NCI-H1092 (cell line): ENCODE measurements around the gene NGRN.
"Not testable (repeated sequence)": the region's sequence is repeated elsewhere in the genome, so short reads cannot be mapped to it uniquely, and the experiment has no call there.

Source experiments
- DNase-seq: peaks from one replicate; lab custom pipeline; 2025; lab: John Stamatoyannopoulos, UW

Gene NGRN

DNA sequence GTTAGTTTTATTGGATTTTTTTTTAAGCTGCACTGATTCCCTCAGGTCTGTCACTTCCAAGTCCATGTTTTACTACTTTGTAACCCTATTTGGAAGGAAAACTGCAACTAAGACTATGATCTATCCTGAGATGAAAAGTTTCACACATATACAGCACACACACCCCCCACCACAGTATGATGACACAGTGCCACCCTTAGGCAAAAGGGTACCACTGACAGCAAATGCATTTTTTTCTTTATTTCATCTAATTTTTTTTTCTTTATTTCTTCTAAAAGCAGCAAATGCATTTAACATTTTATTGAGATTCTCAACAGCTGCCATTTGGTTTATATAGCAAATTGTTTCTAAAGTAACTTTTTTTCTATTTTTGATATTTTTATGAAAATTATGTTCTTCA lies 21.2 kb downstream of the NGRN start:
- DNase-seq, result no peak

DNA sequence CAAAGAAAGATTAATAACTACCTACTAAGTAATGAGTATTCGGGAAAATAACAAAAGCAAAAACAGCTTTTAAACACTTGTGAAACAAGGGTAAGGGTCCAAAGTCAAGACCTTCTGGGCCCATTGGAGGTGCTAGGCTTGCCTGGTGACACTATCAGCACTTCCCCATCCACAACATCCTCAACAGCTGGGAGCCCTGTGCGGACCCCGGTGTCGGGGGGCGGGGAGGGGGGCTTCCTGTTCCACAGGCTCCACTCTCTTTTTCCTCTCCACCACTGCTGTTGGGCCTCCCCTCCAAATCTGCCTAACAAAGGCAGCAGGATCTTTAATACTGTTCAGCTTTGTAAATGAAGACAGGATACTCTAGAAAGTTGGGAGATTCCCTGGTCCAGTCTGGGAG lies 21.6 kb downstream of the NGRN start:
- DNase-seq, result no peak

DNA sequence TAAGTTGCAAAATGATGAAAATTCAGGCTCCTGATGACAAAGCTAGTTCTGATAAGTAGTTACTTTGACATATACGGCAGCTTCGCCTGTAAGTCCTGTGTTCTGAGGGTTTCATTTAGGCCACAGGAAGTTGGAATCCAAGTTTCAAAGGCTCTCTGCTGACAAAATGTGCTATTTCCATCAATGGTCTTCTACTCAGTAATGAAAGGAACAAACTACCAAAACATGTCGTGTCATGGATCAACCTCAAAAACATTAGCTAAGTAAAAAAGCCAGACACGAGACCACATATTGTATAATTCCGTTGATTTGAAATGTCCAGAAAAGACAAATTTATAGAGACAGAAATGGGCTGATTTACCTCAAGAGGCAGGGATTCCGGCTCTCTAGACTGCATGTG lies 22.5 kb downstream of the NGRN start:
- DNase-seq, result no peak

DNA sequence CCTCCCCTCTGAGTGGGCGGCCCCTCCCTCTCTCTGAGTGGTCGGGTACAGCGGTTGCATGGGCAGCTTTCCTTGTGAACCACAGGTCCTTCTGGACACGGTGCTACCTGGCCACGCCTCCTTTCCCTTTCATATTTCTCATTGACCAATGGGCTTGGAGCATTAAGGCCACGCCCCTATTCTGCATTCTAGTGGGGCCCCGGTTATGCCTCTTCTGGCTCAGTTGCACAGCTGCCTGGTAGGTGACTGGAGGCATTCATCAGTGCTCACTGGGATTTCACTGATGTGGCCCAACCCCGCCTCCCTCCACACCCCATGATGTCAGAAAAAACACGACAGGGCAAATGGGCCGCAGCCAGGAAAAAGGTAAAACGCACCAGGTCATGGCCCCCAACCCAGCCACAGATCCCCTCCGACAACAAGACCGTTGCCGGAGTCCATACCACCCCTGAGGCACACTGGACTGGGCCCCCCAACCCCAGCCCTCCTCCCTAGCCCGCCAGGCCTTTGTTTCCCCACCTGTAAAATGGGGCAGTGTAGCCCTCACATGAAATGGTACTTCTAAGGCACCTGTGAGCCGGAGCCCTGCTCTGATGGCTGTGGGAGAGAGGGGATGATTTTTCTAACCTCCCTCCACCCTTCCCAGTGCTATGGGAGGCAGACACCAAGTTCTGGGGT lies 26.3 kb downstream of the NGRN start:
- no peak for DNase-seq

DNA sequence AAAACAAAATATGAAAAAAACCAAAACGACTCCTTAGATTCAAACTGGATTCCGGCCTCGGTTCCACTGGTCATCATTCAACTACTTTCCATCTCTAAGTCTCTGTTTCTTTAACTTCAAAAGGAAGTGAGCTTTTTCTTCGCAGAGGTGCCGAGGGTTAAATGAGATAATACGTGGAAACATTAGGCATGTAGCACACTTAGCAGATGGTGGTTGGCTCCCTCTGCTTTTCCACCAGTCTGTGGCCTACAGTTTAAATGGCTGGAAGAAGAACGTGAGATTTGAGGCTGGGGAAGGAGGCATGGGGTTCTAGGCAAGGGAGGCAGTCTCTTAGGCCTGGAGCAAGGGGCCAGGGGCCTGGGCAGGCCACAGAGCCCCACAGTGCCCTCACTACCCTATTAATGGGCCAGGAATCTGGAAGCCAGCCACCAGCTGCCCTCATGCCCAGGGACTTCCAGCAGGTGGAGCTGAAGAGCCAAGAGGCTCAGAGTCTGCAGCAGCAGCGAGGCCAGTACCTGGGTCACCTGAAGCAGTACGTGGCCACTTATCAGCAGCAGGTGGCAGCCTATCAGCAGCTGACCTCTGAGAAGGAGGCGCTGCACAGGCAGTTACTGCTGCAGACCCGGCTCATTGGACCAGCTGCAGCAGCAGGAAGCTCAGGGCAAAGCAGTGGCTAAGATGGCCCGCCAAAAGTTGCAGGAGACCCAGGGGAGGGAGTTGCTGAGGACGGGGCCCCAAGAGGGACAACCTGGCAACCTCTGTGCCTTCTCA lies 27.8 kb downstream of the NGRN start:
- peak; percentile 49 for DNase-seq

DNA sequence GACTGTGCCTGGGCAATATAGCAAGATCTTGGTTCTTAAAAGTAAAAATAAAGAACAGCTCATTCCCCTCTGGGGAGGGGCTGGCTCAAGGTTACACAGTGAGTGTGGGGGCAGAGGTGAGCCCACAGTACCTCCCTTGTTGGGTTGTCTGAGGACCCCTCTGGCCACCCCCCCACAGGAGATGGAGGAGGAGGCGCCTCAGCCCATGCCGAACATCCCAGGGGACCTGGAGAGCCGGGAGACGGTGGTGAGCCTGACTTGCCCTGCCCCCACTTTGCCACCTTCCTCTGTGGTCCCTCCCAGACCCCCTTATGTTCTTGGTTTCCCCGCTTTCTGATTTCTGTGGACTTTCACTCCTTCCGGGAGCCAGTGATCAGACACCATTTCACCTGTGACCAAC lies 28.7 kb downstream of the NGRN start:
- no peak for DNase-seq

DNA sequence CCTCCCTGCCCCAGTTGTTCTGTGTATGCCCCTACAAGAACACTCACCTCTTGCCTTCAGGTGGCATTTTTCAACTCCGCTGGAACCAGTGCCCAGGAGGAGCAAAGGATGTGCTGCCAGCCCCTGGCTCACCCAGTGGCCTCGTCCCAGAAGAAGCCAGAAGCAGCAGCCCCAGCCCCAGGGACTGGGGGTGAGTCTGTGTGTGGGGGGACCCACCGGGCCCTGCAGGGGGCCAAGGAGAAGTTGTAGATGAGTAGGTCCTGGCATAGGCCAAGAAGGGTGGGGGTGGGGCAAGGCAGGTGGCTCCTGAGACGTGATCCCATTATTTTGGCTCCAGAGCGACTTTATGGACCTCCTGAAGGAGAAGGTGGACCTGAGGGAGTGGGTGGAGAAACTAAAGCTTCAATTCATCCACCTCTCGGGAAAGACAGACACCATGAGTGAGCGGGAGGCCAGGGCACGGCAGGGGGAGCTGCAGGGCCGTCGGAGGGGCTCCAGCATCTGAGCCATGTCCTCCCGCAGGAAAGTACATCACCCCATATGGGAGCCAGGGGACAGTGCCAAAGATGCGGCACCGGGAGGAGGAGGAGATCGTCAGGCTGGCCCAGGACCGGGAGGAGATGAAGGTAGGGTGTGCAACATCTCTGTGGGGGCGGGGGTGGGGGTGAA lies 29.3 kb downstream of the NGRN start:
- DNase-seq, result peak; percentile 24

DNA sequence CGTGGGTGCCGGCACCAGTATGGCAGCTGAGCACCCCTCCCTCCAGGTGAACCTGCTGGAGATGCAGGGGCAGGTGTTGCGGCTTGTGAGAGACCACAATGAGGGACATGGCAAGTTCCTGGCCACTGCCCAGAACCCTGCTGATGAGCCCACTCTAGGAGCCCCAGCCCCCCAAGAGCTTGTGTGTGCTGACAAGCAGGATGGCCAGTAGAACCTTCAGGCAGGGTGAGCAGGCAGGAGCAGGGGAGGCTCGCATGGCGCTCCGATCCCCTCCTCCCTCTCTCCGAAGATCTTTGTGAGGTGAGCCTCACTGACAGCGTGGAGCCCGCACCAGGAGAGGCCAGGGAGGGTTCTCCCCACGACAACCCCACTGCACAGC lies 29.8 kb downstream of the NGRN start:
- DNase-seq, result peak; percentile 24

DNA sequence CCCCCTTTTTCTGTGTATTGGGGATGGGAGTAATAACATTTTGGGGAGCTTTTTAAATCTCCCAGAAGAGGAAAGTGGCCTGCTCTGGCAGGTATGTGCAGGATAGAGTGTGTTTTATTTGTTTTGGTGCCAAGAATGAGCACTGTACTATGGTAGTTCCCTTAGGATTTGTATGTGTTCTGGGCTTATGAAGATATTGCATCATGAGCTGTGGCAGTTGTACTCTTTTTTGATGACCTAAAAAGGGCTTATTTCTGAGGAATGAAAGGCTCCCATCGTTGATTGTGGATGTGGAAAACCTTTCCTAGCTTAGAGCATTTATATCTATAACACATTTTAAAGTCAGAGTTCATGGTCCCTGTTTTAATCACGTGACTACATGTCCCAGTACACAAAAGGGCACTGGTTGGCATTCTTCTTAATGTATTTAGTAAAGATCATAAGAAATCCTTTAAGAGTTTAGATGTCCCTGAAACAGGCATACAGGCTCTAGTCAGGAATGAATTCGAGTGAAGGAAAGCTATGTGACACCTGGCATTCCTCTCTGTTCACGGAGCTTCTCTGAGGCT lies 30.9 kb downstream of the NGRN start:
- DNase-seq, result not testable (repeated sequence)

DNA sequence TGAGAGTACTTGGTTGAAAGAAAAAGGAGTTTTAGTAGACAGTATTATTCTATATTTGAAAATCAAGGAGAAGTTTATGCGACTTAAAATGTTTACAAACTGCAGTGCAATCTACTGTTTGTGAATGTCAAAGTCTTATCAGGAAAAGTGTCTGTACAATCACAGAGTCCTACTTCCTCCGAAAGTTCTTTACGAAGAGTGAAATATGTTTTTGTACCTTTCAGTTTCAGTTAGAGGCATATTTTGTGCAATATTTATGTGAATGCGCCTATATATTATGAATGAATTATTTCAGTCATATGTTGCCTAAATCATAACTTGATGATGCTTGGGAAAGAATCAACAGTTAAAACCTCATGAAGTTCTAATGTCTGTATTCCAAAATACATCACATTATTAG lies 31.5 kb downstream of the NGRN start:
- DNase-seq, result no peak

DNA sequence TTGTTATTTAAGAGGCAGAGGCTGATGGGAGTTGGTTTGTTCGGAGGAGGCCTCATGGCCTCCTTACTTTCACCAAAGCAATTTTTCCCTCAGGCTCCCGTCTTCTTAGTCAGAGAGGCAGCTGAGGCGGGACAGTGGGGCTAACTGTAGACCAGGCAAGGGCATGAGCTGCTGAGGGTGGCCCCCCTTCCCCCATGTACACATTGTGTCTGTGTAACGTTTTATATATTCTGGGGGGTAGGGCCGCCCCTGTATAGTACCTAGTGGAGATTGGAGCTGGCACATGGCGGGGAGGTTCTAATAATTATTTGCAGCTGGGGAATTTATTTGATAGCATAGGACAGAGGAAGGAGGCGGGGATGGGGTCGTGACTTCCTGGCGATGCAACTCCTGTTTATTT lies 35.1 kb downstream of the NGRN start:
- no peak for DNase-seq

DNA sequence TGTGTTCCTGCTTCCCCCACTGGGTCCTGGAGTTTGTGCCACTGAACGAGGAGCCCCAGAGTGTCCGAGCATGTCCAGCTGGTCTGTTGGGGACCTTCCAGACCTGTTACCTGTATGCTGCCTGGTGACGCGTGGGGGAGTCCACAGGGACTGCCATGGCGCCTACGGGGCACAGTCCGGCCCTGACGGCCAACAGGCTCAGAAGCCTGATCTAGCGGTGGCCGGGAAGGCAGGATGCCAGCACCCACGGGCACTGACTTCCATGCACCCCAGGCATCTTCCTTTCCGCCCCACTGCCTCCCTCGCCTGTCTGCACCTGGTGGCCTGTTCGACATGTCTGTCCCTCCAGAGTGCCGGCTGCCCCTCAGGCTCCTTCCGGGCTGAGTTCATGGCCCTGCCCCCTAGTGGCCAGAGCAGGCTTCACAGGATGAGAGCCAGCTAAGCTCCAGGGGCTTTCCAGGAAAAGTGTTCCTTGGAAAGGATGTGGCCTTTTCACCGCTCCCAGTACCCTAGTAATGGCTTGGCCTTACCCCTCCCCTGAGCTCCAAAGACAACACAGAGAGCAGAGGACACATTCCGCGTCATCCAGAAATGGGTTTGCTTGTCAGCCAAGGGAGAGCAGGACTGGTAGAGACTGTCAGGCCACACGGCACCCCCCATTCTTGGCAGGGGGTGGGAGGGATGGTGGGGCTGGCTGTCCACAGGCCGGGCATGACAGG lies 35.7 kb downstream of the NGRN start:
- no peak for DNase-seq

DNA sequence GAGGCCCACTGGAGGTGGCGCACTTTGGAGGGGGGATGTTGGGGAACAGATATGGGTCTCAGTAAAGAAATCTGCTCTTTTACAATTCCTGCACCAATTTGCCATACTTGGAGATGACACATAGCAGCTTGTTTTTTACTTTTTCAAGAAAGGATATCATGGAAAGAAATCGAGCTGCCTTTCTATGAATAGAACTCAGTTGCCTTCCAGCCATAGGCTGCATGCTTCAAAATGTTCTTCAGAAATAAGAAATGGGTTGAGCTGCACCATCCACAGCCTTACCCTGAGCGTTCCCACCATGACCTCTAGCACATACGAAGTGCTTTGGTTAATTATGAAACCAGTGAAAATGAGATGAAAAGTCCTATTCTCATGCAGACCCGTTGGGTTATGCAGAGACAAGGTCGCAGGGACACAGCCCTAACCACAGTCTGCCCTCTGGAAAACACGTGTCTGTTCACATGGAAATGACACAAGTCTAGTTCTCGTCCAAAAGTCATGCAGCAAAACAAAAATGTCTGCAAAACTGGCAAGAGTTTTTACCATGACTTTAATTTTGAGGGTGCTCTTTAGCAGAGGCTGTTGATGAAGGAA lies 36.3 kb downstream of the NGRN start:
- DNase-seq, result no peak

DNA sequence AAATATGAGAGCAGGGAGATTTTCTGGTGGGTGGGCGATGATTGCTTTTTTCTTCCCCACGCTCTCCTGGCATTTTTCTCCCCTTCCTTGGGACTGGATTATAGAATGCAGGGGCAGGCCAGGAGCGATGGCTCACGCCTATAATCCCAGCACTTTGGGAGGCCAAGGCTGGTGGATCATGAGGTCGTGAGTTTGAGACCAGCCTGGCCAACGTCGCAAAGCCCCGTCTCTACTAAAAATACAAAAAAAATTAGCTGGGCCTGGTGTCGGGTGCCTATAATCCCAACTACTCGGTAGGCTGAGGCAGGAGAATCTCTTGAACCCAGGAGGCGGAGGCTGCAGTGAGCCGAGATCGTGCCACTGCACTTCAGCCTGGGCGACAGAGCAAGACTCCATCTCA lies 39.9 kb downstream of the NGRN start:
- not testable (repeated sequence) for DNase-seq

DNA sequence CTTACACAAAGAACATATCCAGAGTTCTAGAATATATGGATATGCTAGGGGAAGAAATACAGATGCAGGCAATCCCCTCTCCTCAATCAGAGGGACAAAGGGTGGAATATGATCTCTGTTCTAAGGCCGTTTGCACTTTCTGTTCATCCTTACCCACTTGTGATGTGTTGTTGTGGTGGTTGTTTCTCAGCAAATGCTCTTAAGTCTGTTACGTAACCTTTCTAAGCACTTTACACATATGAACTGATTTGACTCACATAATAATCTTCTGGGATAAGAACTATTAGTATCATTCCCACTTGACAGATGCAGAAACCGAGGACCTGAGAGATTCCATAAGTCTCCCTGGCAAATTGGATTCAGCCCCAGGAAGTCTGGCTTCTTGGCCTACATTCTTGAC lies 40.5 kb downstream of the NGRN start:
- no peak for DNase-seq

DNA sequence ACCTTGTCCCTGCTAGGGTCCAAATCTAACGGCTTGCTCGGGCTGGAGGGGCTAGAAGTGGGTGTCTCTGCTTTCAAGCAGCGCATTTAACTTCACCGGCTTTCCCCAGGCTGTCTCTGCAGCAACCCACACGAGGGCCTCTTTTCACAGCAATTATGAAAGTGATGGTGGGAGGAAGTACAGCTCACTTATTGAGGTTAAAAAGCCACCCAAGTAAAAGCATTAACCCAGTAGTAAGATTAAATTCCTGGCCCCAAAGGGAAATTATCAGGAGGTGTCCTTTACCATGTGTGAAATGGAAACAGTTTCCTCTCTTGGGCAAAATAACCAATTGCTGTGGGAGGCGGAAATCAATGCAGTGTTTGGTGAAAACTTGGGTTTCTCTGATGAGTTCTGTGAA lies 41.1 kb downstream of the NGRN start:
- DNase-seq, result no peak

DNA sequence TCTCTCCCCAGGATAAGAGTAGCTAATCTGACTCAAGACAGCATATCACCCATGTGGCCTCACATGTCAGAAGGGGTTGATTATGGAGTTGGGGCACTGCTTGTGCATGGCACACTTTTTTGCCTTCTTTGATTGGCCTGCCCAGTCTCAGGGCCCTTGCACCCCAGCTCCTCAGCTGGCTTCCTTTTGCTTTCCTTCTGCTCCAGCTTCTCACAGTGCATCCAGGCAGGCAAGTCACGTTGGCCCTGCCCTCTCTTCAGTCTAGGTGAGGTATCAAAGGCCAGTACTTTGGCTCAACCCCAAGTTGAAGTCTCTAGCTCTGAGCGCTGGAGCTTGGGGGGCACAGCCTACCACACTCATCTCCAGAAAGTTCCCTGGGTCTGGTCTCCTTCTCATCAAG lies 42.2 kb downstream of the NGRN start:
- no peak for DNase-seq

DNA sequence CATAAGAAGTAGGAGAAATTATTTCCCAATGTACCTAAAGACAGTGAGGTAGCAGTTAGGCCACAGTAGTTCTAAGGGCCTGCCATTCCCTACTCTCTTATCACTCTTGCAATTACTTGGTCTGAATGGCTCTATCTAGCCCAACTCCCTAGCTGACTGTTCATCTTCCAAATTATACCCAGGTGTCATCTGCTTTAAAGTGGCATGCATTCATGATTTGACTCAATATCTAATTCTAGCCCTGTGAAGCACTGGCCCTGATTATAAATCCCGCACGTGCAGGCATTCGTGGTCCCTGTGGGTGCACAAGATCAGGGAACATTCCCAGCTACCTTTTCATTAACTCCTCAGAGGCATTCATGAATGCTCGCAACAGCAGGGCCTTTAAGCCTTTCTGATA lies 43.5 kb downstream of the NGRN start:
- DNase-seq, result no peak

DNA sequence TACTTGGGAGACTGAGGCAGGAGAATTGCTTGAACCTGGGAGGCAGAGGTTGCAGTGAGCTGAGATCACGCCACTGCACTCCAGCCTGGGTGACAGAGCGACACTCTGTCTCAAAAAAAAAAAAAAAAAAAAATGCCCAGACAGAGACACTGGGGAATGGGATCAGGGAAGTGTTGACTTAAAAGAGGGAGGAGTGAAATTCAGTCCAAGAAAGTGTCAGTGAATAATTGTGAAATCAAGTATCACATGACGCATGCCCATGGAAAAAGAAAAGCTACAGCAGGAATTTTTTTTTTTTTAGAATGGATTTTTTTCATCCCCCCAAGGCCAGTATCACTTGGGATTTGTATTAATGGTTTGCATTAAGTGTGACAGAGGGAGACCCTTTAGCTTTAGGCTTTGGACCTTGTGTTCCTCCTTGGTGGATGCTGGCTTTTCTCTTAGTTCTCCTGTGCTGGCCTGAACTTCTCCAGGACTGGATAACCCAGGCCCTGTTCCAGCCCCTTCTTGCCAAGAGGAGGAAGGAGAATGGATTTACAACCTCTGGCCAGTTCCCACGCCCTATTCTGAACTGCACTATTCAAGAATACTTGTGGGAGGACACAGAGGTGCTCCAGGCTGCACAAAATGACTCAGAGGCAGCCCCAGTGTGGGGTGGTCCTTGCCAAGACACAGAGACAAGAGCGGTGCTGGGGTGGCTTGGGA lies 50.0 kb downstream of the NGRN start:
- no peak for DNase-seq

DNA sequence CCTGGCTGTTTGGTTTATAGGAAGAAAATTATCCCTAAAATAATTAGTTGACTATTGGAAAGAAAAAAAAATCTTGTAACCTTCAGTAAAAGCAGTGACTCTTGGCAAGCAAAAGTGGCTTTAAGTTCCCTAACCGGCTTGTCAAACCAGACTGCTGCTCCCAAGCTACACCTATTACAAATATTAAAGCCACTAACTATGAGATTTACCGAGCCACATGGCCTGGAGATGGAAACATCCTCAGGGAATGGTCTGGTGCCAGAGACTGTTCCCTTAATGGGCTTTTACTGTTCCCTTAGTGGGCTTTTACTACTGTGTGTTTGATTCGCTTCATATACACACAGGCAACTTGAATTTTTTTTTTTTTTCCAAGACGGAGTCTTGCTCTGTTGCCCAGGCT lies 50.7 kb downstream of the NGRN start:
- DNase-seq, result no peak

DNA sequence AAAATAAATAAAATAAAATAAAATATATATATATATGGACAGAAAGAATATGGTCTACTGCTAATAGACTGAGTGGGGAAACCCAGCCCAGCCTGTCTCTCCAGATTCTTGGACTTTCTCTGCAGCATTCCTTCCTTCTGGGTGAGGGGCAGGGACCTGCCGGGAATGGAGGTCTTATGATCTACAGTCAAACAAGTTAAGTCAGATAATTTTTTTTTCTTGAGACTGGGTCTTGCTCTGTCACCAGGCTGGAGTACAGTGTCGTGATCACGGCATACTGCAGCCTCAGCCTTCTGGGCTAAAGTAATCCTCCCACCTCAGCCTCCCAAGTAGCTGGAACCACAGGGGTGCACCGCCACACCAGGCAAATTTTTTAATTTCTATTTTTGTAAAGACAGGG lies 53.1 kb downstream of the NGRN start:
- DNase-seq, result no peak
